ENCODE results near the gene IL22RA1.

The IL22RA1 gene

DNA sequence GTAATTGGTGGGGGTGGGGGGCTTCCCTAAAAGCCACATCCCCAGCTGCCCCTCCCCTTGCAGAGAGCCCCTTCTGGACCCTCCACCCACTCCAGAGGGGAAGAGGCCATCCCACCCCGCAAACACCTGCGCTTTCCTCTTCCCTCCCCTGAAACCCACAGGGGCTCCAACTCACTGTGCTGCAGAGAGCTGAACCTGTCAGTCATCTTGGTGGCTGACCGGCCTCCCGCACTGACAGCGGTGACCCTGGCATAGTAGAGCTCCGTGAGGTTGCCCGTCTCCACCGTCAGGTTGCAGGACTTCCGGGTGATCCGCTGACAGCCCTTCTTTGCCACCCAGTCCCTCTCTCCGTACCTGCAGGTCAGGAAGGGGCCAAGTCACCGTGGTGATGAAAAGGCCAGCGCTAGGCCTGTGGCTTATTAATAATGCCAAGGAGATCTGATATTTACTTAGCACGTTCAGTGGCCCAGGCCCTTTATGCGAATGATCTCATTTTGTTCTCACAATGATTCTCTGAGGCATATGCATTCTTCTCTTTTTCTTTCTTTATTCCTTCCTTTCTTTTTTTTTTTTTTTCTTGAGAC, 5.9 kb downstream of the IL22RA1 start:
- no peak overlapping the region for H3K9ac ChIP-seq (ENCODE audit: low read length)
- no peaks in the 10 kb centered on the region for H3K9me2 ChIP-seq (ENCODE audit: low read depth, low read length)
- no peaks in the 10 kb centered on the region for H3K79me2 ChIP-seq (ENCODE audit: insufficient read depth, low read length)
- H3K9me3 ChIP-seq (ENCODE audit: low read length) = no peaks in the 10 kb centered on the region; the same call in 1 of the 2 replicates
- H3K27ac ChIP-seq (ENCODE audit: low read depth, low read length, poor library complexity, severe bottlenecking) = no peak overlapping the region
- H3K36me3 ChIP-seq (ENCODE audit: insufficient read depth, low read length) = no peaks in the 10 kb centered on the region
- peaks cover 4% of the 10 kb centered on the region for H3K27me3 ChIP-seq (ENCODE audit: insufficient read depth, low read length)
- H4K20me1 ChIP-seq (ENCODE audit: insufficient read depth, low read length) = no peaks in the 10 kb centered on the region
- no peak for TF ChIP-seq EZH2 (IDR thresholded peaks at IDR 0.05; ENCODE audit: borderline replicate concordance, low read length)
- TF ChIP-seq, protein P1, sequence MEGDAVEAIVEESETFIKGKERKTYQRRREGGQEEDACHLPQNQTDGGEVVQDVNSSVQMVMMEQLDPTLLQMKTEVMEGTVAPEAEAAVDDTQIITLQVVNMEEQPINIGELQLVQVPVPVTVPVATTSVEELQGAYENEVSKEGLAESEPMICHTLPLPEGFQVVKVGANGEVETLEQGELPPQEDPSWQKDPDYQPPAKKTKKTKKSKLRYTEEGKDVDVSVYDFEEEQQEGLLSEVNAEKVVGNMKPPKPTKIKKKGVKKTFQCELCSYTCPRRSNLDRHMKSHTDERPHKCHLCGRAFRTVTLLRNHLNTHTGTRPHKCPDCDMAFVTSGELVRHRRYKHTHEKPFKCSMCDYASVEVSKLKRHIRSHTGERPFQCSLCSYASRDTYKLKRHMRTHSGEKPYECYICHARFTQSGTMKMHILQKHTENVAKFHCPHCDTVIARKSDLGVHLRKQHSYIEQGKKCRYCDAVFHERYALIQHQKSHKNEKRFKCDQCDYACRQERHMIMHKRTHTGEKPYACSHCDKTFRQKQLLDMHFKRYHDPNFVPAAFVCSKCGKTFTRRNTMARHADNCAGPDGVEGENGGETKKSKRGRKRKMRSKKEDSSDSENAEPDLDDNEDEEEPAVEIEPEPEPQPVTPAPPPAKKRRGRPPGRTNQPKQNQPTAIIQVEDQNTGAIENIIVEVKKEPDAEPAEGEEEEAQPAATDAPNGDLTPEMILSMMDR (IDR thresholded peaks at IDR 0.05; ENCODE audit: low read length) = no peak
- no peaks in the 10 kb centered on the region for H3F3A ChIP-seq (ENCODE audit: insufficient read depth, low read length)
- no peaks in the 10 kb centered on the region for H3K4me1 ChIP-seq (ENCODE audit: insufficient read depth, low read length, severe bottlenecking)
- H2AFZ ChIP-seq (ENCODE audit: low read length) = no peak overlapping the region
- H3K4me2 ChIP-seq (ENCODE audit: low read length) = no peak overlapping the region
- H3K4me3 ChIP-seq (ENCODE audit: low read depth, low read length, poor library complexity, severe bottlenecking) = no peak overlapping the region

- no peak overlapping the region for H2AFZ ChIP-seq (ENCODE audit: low read length)
- H3F3A ChIP-seq (ENCODE audit: insufficient read depth, low read length) = no peaks in the 10 kb centered on the region
- H4K20me1 ChIP-seq (ENCODE audit: insufficient read depth, low read length) = no peaks in the 10 kb centered on the region
- H3K9ac ChIP-seq (ENCODE audit: low read length) = no peak overlapping the region
- H3K9me3 ChIP-seq (ENCODE audit: low read length) = peaks cover 5% of the 10 kb centered on the region; the same call in 1 of the 2 replicates
- H3K4me2 ChIP-seq (ENCODE audit: low read length) = no peak overlapping the region
- TF ChIP-seq EZH2 (IDR thresholded peaks at IDR 0.05; ENCODE audit: borderline replicate concordance, low read length) = no peak
- TF ChIP-seq, protein P1 (IDR thresholded peaks at IDR 0.05; ENCODE audit: low read length) = no peak
- no peak overlapping the region for H3K27ac ChIP-seq (ENCODE audit: low read depth, low read length, poor library complexity, severe bottlenecking)
- H3K9me2 ChIP-seq (ENCODE audit: low read depth, low read length) = no peaks in the 10 kb centered on the region
- H3K4me1 ChIP-seq (ENCODE audit: insufficient read depth, low read length, severe bottlenecking) = no peaks in the 10 kb centered on the region
- no peaks in the 10 kb centered on the region for H3K36me3 ChIP-seq (ENCODE audit: insufficient read depth, low read length)
- H3K4me3 ChIP-seq (ENCODE audit: low read depth, low read length, poor library complexity, severe bottlenecking) = no peak overlapping the region
- peaks cover 4% of the 10 kb centered on the region for H3K27me3 ChIP-seq (ENCODE audit: insufficient read depth, low read length)
- H3K79me2 ChIP-seq (ENCODE audit: insufficient read depth, low read length) = no peaks in the 10 kb centered on the region
Measured at GRCh38 chr1:24134376-24134775, 8.6 kb downstream of the IL22RA1 start.

- no peak overlapping the region for H2AFZ ChIP-seq (ENCODE audit: low read length)
- no peak overlapping the region for H3K9ac ChIP-seq (ENCODE audit: low read length)
- H3K4me1 ChIP-seq (ENCODE audit: insufficient read depth, low read length, severe bottlenecking) = no peaks in the 10 kb centered on the region
Measured at GRCh38 chr1:24133819-24134218, 9.1 kb downstream of the IL22RA1 start.

More at GRCh38 chr1:24133819-24134218, 9.1 kb downstream of the IL22RA1 start:
- no peaks in the 10 kb centered on the region for H3K9me2 ChIP-seq (ENCODE audit: low read depth, low read length)
- H3K4me3 ChIP-seq (ENCODE audit: low read depth, low read length, poor library complexity, severe bottlenecking) = no peak overlapping the region
- peaks cover 5% of the 10 kb centered on the region; the same call in 1 of the 2 replicates for H3K9me3 ChIP-seq (ENCODE audit: low read length)
- H4K20me1 ChIP-seq (ENCODE audit: insufficient read depth, low read length) = no peaks in the 10 kb centered on the region
- no peaks in the 10 kb centered on the region for H3F3A ChIP-seq (ENCODE audit: insufficient read depth, low read length)
- peaks cover under 1% of the 10 kb centered on the region for H3K27me3 ChIP-seq (ENCODE audit: insufficient read depth, low read length)
- no peaks in the 10 kb centered on the region for H3K36me3 ChIP-seq (ENCODE audit: insufficient read depth, low read length)
- TF ChIP-seq, protein P1 (IDR thresholded peaks at IDR 0.05; ENCODE audit: low read length) = no peak
- no peak for TF ChIP-seq EZH2 (IDR thresholded peaks at IDR 0.05; ENCODE audit: borderline replicate concordance, low read length)
- no peak overlapping the region for H3K4me2 ChIP-seq (ENCODE audit: low read length)
- no peak overlapping the region for H3K27ac ChIP-seq (ENCODE audit: low read depth, low read length, poor library complexity, severe bottlenecking)
- no peaks in the 10 kb centered on the region for H3K79me2 ChIP-seq (ENCODE audit: insufficient read depth, low read length)
